Uterus (tissue), 2 donors: ENCODE results near the gene LIX1.

Experiments used
- POLR2A ChIP-seq, 2 donors: fragments of 450-650 bp; IDR thresholded peaks; one replicate each; pipeline ENCODE4 v1.6.1; 2016; ENCODE audit warnings: antibody characterized with exemption in 2 of 2, mild to moderate bottlenecking in 1 of 2, moderate library complexity in 1 of 2
- TF ChIP-seq, protein P1 (sequence below), 4 experiments: fragments of 200-600 bp in 2 of 4; fragments of 450-650 bp in 2 of 4; sonication (generic) in 2 of 4; IDR thresholded peaks; one replicate each; pipeline ENCODE4 v1.5.1; 2016 to 2019; ENCODE audit warnings: antibody characterized with exemption in 4 of 4, mild to moderate bottlenecking in 2 of 4, moderate library complexity in 1 of 4

DNA sequence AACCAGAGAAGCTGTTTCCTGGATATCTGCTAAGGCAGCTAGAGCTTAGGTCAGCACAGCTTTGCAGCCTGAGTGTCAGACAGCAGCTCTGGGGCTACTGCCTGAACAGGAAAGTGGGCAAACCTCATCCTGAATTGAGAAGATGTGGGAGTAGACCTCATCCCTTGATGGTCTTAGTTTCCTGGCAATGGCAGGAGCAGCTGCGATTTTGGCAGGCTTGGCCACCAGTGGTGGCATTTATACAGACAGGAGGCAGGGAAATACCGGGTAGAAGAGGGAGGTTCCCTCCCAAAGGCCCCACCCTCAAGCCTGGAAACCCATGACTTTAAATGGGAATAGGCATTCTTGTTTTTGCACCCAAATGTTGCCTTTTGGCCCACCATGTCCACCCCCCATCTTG is 69.7 kb downstream of the LIX1 start:
- no peak for TF ChIP-seq POLR2A (IDR thresholded peaks at IDR 0.05)
- TF ChIP-seq, protein P1, sequence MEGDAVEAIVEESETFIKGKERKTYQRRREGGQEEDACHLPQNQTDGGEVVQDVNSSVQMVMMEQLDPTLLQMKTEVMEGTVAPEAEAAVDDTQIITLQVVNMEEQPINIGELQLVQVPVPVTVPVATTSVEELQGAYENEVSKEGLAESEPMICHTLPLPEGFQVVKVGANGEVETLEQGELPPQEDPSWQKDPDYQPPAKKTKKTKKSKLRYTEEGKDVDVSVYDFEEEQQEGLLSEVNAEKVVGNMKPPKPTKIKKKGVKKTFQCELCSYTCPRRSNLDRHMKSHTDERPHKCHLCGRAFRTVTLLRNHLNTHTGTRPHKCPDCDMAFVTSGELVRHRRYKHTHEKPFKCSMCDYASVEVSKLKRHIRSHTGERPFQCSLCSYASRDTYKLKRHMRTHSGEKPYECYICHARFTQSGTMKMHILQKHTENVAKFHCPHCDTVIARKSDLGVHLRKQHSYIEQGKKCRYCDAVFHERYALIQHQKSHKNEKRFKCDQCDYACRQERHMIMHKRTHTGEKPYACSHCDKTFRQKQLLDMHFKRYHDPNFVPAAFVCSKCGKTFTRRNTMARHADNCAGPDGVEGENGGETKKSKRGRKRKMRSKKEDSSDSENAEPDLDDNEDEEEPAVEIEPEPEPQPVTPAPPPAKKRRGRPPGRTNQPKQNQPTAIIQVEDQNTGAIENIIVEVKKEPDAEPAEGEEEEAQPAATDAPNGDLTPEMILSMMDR (IDR thresholded peaks at IDR 0.05): no peak
